ENCODE results near the gene NFIC.

DNA sequence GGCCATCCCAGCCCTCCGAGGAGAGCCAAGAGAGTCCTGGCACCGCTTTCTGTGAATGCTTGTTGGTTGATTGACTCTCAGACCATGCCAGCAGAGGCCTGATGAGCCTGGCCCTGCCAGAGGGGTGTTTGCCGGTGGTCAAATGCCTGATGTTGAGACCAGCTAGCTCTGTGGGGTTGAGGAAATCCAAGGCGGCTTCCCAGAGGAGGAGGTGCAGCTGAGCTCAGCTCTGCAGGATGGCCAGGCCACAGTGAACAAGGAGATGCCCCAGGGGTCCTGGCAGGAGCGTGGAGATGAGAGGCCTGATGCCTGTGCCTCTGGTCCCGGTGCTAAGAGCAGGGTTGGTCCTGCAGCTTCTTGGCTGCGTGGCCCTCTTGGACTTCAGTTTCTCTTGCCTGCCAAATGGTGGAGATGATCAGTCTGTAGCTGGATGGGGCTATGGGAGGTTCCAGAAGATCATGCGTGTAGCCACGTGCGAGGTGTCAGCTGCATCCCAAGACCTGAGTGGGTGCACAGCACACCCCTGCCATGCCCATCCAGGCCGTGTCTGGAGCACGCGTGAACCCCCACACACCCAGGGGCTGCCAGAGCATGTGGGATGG is 16.8 kb downstream of the NFIC start:
- TF ChIP-seq, protein P1, sequence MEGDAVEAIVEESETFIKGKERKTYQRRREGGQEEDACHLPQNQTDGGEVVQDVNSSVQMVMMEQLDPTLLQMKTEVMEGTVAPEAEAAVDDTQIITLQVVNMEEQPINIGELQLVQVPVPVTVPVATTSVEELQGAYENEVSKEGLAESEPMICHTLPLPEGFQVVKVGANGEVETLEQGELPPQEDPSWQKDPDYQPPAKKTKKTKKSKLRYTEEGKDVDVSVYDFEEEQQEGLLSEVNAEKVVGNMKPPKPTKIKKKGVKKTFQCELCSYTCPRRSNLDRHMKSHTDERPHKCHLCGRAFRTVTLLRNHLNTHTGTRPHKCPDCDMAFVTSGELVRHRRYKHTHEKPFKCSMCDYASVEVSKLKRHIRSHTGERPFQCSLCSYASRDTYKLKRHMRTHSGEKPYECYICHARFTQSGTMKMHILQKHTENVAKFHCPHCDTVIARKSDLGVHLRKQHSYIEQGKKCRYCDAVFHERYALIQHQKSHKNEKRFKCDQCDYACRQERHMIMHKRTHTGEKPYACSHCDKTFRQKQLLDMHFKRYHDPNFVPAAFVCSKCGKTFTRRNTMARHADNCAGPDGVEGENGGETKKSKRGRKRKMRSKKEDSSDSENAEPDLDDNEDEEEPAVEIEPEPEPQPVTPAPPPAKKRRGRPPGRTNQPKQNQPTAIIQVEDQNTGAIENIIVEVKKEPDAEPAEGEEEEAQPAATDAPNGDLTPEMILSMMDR (conservative IDR thresholded peaks at IDR 0.05; ENCODE audit: low read length), result no peak
- no peak for TF ChIP-seq EZH2phosphoT487 (IDR thresholded peaks at IDR 0.05; ENCODE audit: borderline replicate concordance, low read depth, low read length)
